Measurements from ENCODE around the gene FTH1.

Gene FTH1

GRCh38 chr11:61978703-61979661 is 11.5 kb upstream of the FTH1 start:
- no peak for DNase-seq

- no peak for DNase-seq
These were observed 9.5 kb upstream of the FTH1 start for GRCh38 chr11:61976813-61977475.

- DNase-seq: no peak
These were observed 9.0 kb upstream of the FTH1 start for GRCh38 chr11:61976420-61976800.

- no peak for DNase-seq
These were observed 8.4 kb upstream of the FTH1 start for GRCh38 chr11:61975638-61976419.

GRCh38 chr11:61974766-61975631 is 7.6 kb upstream of the FTH1 start:
- DNase-seq: no peak

- no peak for DNase-seq
These were observed 6.2 kb upstream of the FTH1 start for GRCh38 chr11:61973476-61974162.

- DNase-seq: no peak
These were observed 5.4 kb upstream of the FTH1 start for GRCh38 chr11:61972672-61973475.

GRCh38 chr11:61972112-61972671 is 4.8 kb upstream of the FTH1 start:
- DNase-seq: no peak

GRCh38 chr11:61971248-61972111 is 4.0 kb upstream of the FTH1 start:
- peak; percentile 21 for DNase-seq

GRCh38 chr11:61969838-61970662 is 2.6 kb upstream of the FTH1 start:
- DNase-seq: no peak

GRCh38 chr11:61969391-61969758 is 1.9 kb upstream of the FTH1 start:
- no peak for DNase-seq

- no peak for DNase-seq
These were observed 1.4 kb upstream of the FTH1 start for GRCh38 chr11:61968758-61969390.

- peak; percentile 33 for DNase-seq
These were observed 707 bp upstream of the FTH1 start for GRCh38 chr11:61967924-61968757.

GRCh38 chr11:61966734-61967115 is 709 bp downstream of the FTH1 start:
- DNase-seq: peak; percentile 29

- DNase-seq: peak; percentile 15
These were observed 2.7 kb downstream of the FTH1 start for GRCh38 chr11:61964666-61965271.

GRCh38 chr11:61964058-61964665 is 3.3 kb downstream of the FTH1 start:
- no peak for DNase-seq
